Measurements from ENCODE around the gene SPAG16. TPM values are rescaled to one million over a fixed set of nuclear protein-coding genes. Genes with fewer than 3 reads are reported as not detected.

SPAG16 gene
- total RNA-seq, 1 experiment from 2014 or later = 50.9 TPM

DNA sequence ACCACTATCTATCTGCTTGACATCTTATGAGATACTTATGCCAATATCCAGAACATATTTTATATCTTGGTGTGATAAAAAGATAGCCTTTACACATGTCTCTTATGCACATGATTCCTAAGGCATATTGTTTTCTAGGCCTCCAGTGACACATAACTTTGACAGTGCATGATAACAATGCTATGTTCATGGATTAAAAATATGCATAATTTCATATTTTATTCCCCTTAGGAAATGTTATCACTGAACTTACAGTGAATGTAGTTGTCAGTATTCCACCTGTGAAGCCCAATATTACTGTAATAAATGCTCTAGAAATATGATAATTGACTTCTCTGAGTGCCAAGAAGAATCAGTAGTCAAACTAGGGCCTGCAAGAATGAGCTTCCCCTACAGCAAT is 532.3 kb downstream of the SPAG16 start:
- DNase-seq (ENCODE audit: low spot score) = no peak

DNA sequence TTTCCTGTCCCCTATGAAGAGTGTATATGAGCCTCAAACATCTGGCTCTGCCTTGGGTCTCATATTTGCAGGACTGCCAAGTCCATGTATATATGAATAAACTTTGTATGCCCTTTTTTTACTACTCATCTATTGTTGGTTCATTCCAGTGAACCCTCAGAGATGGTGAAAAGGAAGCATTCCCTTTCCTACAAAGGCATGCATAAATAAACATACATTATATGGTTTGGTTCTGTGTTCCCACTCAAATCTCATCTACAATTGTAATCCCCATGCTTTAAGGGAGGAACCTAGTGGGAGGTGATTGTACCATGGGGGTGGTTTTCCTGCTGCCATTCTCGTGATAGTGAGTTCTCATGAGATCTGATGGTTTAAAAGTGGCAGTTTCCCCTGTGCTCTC is 534.2 kb downstream of the SPAG16 start:
- DNase-seq (ENCODE audit: low spot score) = no peak

DNA sequence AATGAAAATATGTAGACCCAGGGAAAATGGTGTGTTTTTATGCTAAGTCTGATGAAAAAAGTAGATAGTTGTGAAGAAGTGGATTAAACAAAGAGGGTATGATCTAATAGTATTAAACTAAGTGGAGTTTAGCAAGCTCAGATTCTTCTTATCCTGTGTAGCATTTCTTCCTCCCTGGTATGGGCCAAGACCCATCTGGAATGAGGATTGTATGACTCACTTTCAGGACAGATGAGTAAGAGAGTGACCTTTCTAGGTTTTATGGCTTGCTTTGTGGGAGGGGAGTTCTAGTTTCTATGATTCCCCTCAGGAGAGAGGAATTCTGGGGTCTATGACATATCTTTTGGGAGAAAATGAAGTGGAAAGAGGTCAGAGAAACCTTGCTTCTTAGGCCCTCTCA is 550.1 kb downstream of the SPAG16 start:
- DNase-seq (ENCODE audit: low spot score) = peak; percentile 42

DNA sequence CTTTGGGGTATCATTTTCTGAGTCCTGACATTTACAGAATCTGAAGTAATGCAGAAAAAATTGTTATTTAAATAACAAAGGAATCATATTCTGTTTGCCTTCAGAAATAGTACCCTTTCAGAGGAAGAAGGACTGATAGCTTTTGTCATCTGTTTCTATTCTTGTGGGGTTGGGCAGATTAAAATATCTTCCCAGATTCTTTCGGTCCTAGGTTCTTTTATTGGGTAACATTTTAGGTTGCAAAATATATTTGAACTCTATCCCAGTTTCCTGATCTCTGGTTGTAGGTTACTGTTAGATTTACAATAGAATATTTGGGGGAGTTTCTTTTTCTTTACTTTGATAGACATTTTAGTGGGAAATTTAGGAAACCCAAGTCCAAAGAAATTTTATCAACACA is 550.5 kb downstream of the SPAG16 start:
- DNase-seq (ENCODE audit: low spot score) = no peak

DNA sequence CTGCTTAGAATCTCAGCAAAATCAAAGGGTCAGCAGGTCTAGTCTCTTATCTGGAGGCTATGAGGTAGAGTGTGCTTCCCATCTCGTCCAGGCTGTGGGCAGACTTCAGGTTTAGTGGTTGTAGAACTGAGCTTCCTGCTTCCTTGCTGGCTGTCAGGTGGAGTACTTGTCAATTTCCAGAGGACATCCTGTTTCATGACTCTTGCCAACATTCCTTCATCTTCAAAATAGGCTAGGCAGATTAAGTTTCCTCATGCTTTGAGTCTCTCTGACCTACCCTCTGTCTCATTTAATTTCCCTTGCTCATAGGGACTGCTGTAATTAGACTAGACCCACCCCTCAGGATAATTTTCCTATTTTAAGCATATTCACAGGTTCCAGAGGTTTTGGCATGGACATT is 562.6 kb downstream of the SPAG16 start:
- DNase-seq (ENCODE audit: low spot score) = peak; percentile 5

DNA sequence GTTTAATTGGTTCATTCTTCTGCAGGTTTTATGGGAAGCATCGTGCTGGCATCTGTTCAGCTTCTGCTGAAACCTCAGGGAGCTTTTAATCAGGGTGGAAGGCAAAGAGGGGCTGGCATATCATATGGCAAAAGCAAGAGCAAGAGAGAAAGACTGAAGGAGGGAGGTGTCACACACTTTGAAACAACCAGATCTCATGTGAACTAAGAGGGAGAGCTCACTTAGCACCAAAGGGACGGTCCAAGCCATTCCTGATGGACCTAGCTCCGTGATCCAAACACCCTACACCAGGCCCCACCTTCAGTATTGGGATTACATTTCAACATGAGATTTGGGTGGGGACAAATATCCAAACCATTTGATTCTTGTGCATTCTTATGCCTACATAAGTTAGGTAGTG is 563.1 kb downstream of the SPAG16 start:
- DNase-seq (ENCODE audit: low spot score) = no peak

DNA sequence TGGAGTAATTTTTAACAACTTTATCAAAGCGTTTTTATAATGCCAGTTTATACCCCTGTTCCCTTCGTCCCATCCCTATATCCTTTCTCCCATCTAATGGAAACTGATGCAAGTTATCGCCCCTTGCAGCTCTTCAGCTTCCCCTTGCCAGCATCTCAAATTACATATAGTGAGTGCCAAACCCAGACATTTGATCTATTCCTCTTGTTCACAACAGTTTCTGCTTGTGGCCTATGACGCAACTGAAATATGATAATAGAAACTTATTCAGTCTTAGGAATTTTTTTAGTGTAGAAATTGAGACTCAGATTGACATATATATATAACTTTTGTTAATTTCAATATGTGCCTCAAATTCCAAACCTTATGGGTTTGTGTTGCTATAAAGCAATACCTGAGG is 564.4 kb downstream of the SPAG16 start:
- DNase-seq (ENCODE audit: low spot score) = no peak

DNA sequence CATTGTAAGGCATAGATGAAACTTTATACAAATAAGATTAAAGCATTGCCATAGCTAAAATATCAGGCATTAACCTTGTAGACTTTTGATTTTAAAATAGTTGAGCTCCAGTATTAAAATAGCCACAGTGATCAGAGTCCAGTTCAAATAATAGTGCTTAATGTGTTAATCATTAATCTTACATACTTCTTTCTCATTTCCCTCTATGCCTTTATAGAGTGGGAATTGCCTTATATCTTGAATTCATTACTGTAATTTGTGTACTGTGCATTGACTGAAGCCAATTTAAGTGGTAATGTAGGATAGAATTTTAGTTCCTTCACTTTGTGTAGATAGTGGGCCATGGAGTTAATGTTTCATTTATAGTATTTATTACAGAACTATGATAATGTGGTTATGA is 577.4 kb downstream of the SPAG16 start:
- DNase-seq (ENCODE audit: low spot score) = no peak

DNA sequence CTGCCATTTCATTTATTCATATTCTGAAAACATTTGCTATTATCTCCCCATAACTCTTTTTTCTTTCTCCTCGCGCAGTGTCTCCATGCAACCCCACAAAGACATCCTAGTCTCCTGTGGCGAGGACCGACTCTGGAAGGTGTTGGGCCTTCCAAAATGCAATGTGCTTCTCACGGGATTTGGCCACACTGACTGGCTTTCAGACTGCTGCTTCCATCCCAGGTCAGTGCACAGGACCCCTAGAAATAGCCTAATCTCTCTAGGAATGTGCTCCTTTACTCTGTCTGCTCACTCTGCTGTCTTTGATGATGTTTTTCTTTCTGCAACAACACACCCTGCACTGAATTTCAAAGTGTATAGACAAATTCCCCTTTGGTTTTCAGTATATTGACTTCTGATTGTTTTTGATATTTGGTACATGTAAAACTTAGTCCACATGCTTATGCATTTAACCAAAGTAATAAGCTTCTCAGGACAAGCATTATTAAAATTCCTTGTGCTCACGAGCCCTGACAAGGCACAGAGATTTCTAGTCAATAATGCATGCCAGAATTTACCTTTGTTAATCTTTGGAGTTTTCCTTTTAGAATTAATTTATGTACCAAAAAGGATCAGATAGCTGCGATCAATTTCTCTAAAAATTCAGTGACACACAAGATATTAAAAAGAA is 578.3 kb downstream of the SPAG16 start:
- DNase-seq (ENCODE audit: low spot score) = no peak

DNA sequence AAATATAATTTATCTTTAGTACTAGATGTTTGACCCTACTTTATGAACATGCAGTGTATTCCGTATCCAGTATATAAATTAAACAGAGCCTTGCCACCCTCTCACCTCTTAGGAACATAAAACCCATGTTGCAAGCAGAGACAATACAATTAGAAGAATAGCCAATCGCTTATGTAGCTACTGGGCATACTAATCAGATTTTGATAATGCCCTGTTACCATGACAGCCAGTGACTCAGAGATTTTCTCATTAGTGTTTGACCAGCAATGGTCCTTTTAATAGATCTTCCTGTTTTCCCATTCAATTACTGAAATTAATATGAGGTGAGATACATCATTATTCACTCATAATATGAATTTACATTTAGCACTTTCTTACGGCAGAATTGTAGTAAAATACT is 579.3 kb downstream of the SPAG16 start:
- no peak for DNase-seq (ENCODE audit: low spot score)

DNA sequence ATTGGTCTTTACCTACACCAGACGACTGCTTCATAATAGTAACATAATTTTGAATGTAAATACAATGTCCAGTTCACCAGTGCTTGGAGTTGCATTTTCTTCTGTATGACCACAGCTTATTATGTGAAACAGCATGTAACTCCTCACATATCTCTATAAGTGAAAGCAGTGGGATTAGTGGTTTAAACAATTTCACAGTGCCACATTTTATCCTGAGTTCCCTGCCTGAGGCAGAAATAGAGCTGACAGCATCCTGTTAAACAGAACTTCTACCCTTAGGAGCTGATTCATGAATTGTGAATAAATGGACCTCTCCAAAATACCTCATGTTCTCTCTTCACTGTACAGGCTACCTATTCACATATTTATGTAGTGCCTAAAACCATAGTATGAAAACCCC is 584.3 kb downstream of the SPAG16 start:
- no peak for DNase-seq (ENCODE audit: low spot score)

DNA sequence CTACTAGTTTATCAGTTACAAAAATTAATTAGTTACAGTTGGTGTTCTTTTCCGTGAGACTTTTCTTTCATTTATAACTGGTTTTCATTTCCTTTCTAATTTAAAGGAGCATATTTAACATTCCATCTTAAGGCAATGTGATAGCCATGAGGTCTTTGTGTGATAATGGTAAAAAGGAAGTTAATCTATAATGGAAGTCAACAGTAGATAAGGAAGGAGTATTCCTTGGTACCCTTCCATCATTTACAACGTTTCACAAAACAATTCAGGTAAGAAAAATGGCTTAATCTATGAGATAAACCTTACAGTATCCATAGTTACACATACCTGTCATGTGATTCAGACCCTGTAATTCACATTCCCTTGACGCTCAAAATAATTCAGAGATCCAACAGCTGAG is 601.2 kb downstream of the SPAG16 start:
- no peak for DNase-seq (ENCODE audit: low spot score)

DNA sequence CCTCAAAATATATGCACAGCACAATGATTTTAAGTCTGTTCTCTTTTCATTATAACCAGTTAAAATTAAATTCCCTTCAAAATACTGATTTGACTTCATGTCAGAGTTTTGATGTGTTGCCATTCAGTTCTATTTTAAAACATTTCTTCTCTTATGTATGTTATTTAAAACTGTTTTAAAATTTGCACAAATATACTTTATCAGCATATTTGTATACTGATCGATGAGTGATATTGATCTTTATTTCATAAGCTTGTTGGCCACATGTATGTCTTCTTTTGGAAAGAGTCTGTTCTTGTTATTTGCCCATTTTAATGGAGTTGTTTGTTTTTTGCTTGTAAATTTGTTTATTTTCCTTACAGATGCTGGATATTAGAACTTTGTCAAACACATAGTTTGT is 630.2 kb downstream of the SPAG16 start:
- DNase-seq (ENCODE audit: low spot score) = no peak

DNA sequence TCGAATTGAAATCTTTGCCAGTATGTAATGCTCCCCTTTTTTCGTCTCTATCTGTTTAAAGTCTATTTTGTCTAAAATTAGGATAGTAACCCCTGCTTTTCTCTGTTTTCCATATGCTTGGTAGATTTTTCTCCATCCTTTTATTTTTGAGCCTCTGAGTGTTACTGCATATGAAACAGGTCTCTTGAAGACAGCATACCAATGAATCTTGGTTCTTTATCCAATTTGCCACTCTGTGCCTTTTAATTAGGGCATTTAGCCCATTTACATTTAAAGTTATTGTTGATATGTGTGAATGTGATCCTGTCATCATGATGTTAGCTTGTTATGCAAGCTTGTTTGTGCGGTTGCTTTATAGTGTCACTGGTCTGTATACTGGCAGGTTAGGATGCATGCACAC is 635.8 kb downstream of the SPAG16 start:
- no peak for DNase-seq (ENCODE audit: low spot score)

DNA sequence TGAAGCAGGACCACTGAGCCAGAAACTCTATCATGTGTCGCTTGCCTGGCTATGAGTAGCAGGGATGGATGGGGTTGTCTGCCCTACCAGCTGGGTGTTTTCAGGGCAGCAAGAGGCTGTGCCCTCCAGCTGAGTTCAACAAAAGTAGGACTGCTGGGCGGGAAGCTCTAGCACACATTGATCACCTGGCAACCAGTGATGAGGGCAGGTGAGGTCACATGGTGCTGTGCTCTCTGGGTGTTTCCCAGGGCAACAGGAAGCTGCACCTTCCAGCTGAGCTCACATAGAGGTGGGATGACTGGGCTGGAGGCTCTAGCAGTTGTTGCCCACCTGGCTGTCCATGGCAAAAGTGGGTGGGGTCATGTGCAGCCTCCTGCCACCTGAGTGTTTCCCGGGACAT is 639.3 kb downstream of the SPAG16 start:
- DNase-seq (ENCODE audit: low spot score) = no peak

DNA sequence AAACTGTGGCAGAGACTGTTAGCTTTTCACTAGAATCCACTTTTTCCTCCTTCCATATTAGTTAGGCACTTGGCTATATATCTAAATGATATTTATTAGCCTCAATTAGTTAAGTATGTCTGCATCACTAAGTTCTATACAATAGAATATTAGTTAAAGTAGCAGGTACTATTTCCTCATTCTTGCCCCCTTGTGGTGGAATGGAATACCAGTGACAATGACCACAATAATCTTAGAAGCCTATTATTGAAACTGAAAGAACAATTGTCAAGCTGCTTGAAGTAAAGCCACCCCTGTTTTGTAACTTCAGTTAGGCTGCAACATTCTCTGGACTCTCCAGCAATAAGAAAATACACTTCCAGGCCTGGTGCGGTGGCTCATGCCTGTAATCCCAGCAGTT is 650.3 kb downstream of the SPAG16 start:
- peak; percentile 26 for DNase-seq (ENCODE audit: low spot score)

DNA sequence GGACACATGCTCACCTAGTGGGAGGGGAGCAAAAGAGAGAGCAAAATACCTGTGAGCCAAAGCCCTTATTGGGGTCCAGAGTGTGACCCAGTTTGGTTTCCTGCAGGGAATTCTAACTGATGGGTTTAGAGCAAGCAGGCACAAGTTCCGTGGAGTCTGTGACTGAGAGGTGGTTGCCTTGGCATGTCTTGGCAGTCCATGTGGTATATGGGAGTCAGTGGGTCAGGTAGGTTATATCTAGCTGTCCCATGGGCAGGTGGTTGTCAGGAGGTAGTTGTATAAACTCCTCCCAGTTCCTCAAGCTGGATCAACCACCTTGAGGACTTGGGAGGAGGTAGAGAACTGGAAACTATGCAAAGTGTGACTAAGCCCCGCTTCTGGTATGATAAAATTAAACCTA is 673.8 kb downstream of the SPAG16 start:
- no peak for DNase-seq (ENCODE audit: low spot score)

DNA sequence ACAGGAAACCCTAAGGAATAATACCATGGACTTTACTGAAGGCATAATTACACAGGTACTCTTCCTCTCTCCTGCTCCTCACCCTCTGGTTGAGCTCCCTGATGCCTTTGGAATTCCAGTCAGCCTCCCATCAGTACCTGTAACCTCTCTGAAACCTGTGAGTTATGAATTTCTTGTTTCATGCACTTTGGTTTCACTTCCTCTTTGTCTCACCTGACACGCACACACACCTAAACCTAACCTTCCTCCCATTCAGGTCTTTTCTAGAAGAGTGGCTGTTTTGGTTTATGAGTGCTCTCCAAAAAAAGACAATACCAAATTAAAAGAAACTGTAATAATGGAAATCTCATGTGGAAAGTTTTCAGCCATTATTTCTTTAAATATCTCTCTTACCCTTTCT is 675.3 kb downstream of the SPAG16 start:
- no peak for DNase-seq (ENCODE audit: low spot score)

DNA sequence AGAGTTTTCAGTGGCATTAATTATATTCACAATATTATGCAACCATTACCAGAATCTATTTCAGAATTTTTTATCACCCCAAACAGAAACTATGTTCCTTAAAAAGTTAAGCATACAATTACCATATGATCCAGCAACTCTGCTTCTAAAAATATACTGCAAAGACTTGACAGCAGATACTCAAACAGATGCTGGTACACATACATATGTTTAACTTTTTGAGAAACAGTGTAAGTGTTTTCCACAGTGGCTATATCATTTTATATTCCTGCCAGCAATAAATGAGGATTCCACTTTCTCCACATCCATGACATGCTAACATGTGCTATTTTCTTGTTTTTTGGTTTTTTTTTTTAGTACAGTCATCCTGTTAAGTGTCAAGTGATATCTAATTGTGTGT is 687.3 kb downstream of the SPAG16 start:
- no peak for DNase-seq (ENCODE audit: low spot score)

DNA sequence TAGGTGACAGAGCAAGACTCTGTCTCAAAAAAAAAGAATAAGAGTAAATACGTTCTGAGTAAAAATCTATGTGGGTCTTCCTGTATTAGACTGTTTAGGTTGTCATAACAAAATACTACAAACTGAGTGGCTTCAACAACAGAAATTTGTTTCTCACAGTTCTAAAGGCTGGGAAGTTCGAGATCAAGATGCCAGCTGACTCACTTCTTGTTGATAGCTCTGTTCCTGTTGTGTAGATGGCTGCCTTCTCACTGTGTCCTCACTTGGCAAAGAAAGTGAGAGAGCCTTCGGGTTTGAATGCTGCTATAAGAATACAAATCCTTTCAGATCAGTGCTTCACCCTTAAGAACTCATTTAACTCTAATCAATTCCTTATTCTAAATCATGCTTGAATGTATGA is 696.6 kb downstream of the SPAG16 start:
- DNase-seq (ENCODE audit: low spot score) = no peak

DNA sequence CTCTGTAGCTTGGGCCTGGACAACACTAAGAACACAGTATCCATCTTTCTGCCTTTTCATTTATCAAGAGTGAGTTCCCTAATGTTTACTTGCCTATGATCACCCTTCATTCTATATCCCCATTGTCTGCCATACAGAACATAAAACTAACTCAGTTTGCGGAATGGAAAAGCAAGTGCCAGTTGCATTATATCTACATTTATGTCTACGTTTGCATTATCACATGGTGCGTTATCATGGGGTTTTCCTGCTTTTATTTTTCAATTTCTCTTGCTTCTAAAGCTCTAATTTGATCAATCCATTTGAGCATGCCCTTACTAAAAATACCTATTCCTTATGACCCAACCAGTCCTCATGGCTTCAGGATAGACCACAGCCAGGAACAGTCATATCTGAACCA is 704.9 kb downstream of the SPAG16 start:
- no peak for DNase-seq (ENCODE audit: low spot score)

DNA sequence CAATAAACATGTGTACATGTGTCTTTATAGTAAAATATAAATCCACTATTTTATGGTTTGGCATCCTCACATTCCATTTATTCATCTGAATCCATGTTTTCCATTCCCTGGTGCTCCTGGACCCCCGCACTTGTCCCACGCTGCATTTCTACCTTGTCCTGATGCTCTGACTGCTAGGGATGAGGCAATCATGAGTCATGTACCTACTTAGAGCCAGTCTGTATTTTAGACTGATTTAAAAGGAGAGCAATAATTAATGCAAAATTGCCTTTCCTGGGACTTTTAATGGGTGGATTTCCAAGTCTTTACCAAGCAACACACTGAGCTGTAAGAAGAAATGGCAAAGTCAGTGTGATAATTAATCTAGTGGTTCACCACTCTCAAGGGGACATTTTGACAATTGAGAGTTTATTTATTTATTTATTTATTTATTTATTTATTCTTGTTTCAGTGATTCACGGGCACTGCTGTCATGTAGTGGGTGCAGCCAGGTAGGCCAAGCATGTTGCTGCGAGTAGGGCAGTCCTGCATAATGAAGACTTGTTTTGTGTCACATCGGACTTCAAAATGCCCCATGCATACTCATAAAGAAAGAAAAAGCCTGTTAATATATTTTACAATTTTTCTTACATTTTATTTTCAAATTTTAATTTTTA is 707.3 kb downstream of the SPAG16 start:
- no peak for DNase-seq (ENCODE audit: low spot score)

DNA sequence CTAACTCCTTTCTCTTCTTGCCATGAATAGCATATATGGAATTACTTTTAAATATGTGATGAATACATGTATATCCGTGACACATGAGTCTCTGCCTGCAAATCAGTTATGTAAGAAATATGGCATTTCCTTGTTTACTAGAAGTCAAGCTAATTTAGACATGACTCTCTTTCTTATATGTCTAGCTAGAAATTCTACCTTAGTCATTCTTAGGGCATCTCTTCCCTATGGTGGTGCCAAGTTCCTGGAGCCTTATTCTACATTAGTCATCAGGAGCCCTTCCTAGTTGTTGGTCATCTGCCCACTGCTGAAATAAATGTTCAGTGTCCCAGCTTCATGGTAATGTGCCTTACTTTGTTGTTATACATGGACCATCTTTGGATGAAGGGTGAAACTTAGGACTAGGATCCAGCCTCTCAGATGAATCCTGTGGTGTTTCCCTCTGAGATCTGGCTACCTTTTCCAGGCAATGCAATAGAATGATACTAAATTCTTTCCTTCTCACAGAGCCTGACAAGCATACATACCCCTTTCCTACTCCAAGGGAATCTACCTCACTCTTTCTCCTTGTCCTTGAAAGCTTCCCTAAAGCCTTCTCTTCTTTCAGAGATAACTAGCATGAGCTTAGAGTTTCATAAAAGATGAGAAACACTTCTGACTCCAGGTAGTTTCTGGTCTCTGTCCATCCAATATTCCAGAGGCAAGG is 711.3 kb downstream of the SPAG16 start:
- peak; percentile 93 for DNase-seq (ENCODE audit: low spot score)

Measured in A172 (cell line).